Measurements from ENCODE around the gene DOHH.
"Not testable (repeated sequence)": the region's sequence is repeated elsewhere in the genome, so short reads cannot be mapped to it uniquely, and the experiment has no call there.

Gene DOHH

DNA sequence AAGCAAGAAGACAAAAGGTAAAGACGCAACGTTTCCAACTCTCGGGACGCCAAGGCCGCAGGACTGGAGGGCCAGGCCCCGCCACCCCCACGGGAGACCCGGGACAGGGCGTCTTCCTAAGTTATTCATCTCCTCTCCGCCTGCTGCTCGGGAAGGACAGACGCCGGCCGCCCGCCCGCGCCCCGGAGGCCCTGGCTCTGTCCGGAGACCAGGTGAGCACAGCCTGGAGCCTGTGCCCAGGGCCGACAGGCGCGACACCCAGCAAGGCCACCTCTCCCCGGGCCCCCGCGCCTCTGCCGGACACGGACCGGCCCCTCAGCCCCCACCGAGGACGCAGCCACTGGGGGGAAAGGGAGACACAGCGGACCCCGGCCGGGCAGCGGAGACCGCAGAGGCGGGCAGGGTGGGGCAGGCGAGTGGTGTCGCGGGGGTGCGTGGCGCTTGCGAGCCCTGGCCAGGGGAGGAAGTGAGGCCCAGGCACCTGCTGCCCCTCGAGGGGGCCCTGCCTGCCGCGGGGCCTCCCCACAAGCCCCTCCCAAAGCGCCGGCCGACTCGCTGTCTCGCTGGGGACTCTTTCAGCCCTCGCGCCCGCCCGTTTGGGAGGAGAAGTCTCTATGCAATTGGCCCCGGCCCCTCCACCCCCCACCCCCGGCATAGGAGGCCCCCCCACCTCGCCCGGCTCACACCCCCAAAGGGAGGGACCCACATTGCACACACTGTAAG is 37.3 kb downstream of the DOHH start:
- no peak overlapping the region for H3K4me3 ChIP-seq (ENCODE audit: low read depth, low read length)

- H3K4me3 ChIP-seq (ENCODE audit: low read depth, low read length): no peak overlapping the region
Measured at GRCh38 chr19:3459965-3460582, 40.4 kb downstream of the DOHH start.

DNA sequence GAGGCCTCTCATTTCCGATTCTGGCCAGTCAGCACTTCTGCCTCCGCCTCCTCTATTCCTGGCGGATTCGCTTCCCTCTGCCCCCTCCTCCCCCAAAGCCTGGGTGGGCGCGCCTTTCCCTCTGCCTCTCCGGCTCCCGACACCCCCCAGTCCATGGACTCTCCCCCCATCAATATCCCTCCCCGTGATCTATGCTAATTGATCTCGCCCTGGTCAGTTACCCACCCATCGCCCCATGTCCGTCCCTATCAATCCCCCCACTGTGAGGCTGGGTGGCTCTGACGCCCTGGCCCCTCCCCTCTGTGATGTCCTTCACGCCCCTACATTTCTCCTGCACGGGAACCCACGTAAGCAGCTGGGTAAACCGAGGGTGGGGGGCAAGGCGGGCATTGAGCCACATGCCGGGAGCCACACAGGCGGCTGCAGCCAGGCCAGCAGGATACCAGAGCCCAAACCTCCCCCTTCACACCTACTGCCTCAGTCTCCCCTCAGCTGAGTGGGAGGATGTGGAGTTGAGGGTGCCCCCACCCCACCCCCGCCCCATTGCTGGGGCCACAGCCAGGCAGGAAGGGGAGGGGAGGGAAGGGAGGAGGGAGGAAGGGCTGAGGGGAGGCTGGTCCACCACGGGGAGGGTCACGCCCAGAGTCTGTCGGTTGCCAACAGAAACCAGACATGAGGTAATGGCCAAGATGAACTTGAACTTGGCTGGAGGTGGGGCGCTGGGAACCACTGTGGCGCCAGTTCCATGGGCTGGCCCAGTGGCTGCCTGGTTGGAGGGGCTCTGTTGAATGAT is 41.2 kb downstream of the DOHH start:
- peak overlapping the region; percentile 8 for H3K4me3 ChIP-seq (ENCODE audit: low read depth, low read length)

DNA sequence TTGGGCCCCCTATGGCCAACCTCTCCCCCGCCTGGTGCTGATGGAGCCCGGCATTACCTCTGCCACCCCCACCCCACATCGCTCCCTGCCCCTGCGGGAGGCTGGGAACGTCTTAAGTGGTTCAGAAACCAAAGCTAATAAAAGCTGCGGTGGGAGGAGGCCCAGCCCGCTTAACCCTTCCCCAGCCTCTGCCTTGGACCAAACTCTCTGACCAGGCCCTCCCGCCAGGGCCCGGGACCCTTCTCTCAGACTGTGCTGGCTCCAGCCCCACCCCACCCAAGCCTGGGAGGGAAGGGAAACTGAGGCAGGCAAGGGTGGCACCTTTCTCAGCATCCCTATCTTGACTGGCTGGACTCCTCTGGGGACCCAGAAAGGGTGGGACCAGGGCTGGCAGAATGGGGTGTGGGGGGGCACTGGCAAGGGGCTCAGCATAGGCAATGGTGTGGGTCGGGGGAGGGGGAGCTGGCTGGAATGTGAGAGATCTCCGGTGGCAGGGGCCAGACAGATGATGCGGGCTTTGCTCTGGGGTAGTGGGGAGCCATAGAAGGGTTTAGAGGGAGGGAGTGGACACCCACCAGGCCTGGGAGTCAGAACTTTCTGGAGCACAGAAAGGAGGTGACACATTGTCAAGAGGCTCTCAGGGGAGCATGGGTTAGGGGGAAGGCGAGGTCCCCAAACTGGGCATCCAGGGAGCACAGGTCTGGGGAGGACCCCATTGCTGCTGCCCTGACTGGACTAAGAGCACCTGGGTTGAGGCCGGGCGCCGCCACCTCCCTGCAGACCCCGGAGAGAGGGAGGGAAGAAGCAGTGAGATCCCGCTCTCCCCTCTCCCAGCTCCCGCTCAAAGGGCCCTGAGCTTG is 42.0 kb downstream of the DOHH start:
- no peak overlapping the region for H3K4me3 ChIP-seq (ENCODE audit: low read depth, low read length)

DNA sequence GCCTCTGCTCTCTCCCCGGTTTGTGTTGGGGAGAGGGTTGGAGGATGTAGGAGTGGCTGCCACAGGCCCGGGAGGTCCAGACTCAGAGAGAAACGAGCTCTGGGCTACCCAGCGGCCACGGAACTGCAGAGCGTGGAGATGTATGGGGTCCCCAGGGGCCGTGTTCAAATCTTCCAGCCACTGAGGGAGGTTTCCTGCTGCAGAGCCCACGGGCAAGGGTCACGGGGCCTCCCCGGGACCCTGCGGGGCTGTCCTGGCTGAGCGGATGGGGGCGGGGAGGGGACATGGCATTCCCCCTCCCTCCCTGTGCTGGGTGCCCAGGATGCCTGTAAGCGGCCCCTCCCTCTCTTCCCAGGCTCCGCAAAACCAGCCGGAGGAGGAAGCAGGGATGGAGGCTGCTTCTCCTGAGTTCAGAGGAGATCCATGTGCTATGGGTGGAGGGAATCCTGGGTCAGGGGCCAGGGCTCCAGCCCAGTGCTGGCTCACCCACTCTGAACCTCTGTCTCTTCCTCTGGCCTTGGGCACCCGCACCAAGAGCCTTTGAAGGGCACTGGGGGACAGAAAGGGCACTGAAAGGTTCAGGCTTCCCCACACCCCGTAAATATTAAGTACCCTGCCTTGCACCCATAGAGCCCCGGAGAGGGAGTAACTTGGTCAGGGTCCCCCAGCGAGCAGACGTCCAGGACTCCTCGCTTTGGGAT is 42.8 kb downstream of the DOHH start:
- H3K4me3 ChIP-seq (ENCODE audit: low read depth, low read length): no peak overlapping the region

DNA sequence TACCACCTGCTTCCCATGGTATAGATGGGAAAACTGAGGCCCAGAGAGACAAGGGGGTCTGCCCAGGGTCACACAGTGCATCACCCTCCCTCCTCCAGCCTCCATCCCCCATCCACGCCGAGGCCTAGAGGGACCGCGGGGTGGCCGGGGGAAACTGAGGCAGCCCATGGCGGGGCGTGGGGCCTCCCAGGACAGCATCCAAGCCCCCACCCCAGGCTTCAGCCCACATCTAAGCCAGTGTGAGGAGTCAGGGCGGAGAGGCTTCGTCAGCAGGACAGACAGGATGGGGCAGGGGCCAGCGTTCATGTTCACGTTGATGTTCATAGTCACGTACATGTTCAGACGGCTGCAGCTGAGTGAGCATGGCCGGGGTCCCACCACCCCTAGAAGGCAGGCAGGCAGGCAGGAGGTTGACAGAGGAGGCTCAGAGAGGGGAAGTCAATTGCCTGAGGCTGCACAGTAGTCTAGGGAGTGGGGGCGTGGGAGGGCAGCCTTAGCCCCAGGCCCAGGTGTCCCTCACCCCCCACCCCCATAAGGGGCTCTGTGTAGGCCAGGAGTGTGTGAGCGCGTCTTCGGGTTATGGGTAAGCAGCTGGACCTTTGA is 43.4 kb downstream of the DOHH start:
- H3K4me3 ChIP-seq (ENCODE audit: low read depth, low read length): no peak overlapping the region

- no peak overlapping the region for H3K4me3 ChIP-seq (ENCODE audit: low read depth, low read length)
Measured at GRCh38 chr19:3455960-3456601, 44.4 kb downstream of the DOHH start.

GRCh38 chr19:3455393-3455955 is 45.0 kb downstream of the DOHH start:
- no peak overlapping the region for H3K4me3 ChIP-seq (ENCODE audit: low read depth, low read length)

- no peak overlapping the region for H3K4me3 ChIP-seq (ENCODE audit: low read depth, low read length)
Measured at GRCh38 chr19:3454656-3455392, 45.6 kb downstream of the DOHH start.

GRCh38 chr19:3453840-3454239 is 46.6 kb downstream of the DOHH start:
- no peak overlapping the region for H3K4me3 ChIP-seq (ENCODE audit: low read depth, low read length)

DNA sequence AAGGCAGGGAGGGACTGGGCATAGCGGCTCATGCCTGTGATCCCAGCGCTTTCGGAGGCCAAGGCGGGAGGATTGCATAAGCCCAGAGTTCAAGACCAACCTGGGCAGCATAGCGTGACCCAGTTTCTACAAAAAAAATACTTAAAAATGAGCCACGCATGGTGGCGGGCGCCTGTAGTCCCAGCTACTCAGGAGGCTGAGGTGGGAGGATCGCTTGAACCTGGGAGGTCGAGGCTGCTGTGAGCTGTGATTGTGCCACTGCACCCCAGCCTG is 47.6 kb downstream of the DOHH start:
- H3K4me3 ChIP-seq (ENCODE audit: low read depth, low read length): not testable (repeated sequence)

GRCh38 chr19:3452171-3452941 is 48.1 kb downstream of the DOHH start:
- H3K4me3 ChIP-seq (ENCODE audit: low read depth, low read length): no peak overlapping the region

DNA sequence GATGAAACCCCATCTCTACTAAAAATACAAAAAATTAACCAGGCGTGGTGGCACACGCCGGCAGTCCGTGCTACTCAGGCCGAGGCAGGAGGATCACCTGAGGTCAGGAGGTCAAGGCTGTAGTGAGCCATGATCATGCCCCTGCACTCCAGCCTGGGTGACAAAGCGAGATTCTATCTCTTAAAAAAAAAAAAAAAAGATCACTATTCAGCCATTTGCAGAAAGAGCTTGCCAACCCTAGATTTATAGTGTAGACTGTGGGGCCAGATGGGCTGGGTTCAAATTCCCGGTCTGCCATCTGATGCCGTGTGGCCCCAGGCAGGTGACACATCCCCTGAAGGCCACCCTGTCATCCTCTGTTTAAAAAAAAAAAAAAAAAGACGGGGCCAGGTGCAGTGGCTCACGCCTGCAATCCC is 49.0 kb downstream of the DOHH start:
- H3K4me3 ChIP-seq (ENCODE audit: low read depth, low read length): no peak overlapping the region

GRCh38 chr19:3450796-3451411 is 49.6 kb downstream of the DOHH start:
- no peak overlapping the region for H3K4me3 ChIP-seq (ENCODE audit: low read depth, low read length)

GRCh38 chr19:3448616-3449334 is 51.7 kb downstream of the DOHH start:
- H3K4me3 ChIP-seq (ENCODE audit: low read depth, low read length): no peak overlapping the region

DNA sequence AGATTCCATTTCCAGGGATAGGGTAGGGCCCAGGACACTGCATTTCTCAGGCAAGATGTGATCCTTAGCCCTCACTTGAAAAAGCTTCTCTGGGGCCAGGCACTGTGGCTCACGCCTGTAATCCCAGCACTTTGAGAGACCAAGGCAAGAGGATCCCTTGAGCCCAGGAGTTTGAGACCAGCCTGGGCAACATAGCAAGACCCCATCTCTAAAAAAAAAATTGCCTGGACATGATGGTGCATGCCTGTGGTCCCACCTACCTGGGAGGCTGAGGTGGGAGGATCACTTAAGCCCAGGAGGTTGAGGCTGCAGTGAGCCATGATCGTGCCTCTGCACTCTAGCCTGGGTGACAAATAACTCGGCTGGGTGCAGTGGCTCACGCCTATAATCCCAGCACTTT is 53.8 kb downstream of the DOHH start:
- H3K4me3 ChIP-seq (ENCODE audit: low read depth, low read length): not testable (repeated sequence)

GRCh38 chr19:3444695-3445234 is 55.7 kb downstream of the DOHH start:
- no peak overlapping the region for H3K4me3 ChIP-seq (ENCODE audit: low read depth, low read length)
